SK-N-SH (cell line): ENCODE results near the gene DNAJC5. TPM values are rescaled to one million over a fixed set of nuclear protein-coding genes. Genes with fewer than 3 reads are reported as not detected.
A peak's percentile ranks its signal among the peaks of the same experiment; 100 is the strongest.

Experiments
- CTCF ChIA-PET: fragments of 300-600, 350-600 bp; formaldehyde crosslinking; extraction: SDS; loops from one replicate; lab custom pipeline; 2021; lab: Yijun Ruan, JAX
- POLR2A ChIA-PET: fragments of 350-600 bp; sonication (Branson Sonifier 250); formaldehyde crosslinking; extraction: SDS; loops from one replicate; lab custom pipeline; 2020; ENCODE audit warnings: antibody characterized with exemption, inconsistent platforms; lab: Yijun Ruan, JAX
- DNase-seq: peaks from one replicate; pipeline ENCODE4 v3.0.0; 2012
- H2AFZ ChIP-seq: fragments of 200-600 bp; sonication (generic); 2 replicates; pipeline ENCODE4 v1.8.1; 2016; ENCODE audit warnings: antibody characterized with exemption, mild to moderate bottlenecking, low read depth
- H3F3A ChIP-seq: fragments of 200-600 bp; sonication (generic); replicated peaks from 2 replicates; pipeline ENCODE3; 2016; ENCODE audit warnings: antibody characterized with exemption, mild to moderate bottlenecking; ENCODE audit not compliant: insufficient read depth
- H3K27ac ChIP-seq, 2 experiments: fragments of 200-500 bp in 1 of 2; fragments of 200-600 bp in 1 of 2; sonication (Bioruptor generic) in 1 of 2; sonication (generic), shearing (Covaris generic) in 1 of 2; 2 replicates each; pipeline versions ENCODE4 v1.5.1 to v1.6.1; 2014 to 2016; ENCODE audit warnings: low read depth in 2 of 2, inconsistent platforms in 1 of 2, low read length in 1 of 2, mild to moderate bottlenecking in 1 of 2, mixed read lengths in 1 of 2
- H3K27me3 ChIP-seq: fragments of 200-600 bp; sonication (generic), shearing (Covaris generic); 2 replicates; pipeline ENCODE4 v1.6.1; 2016; ENCODE audit warnings: mixed run types; ENCODE audit not compliant: insufficient read depth
- H3K36me3 ChIP-seq, 2 experiments: fragments of 200-500 bp in 1 of 2; fragments of 200-600 bp in 1 of 2; sonication (Bioruptor generic) in 1 of 2; sonication (generic) in 1 of 2; replicated peaks in 1 of 2; 2 replicates each; pipeline versions ENCODE3 to v1.5.1; 2014 to 2016; ENCODE audit warnings: low read length in 1 of 2, mild to moderate bottlenecking in 1 of 2; ENCODE audit not compliant: insufficient read depth in 2 of 2, control insufficient read depth in 1 of 2
- H3K4me1 ChIP-seq, 2 experiments: fragments of 200-500 bp in 1 of 2; fragments of 200-600 bp in 1 of 2; sonication (Bioruptor generic) in 1 of 2; sonication (generic), shearing (Covaris generic) in 1 of 2; 2 replicates each; pipeline versions ENCODE4 v1.5.1 to v1.6.1; 2014 to 2016; ENCODE audit warnings: low read depth in 1 of 2, low read length in 1 of 2, mixed run types in 1 of 2; ENCODE audit not compliant: insufficient read depth in 2 of 2, control insufficient read depth in 1 of 2
- H3K4me2 ChIP-seq: fragments of 200-600 bp; sonication (generic), shearing (Covaris generic); 2 replicates; pipeline ENCODE4 v1.6.1; 2017; ENCODE audit warnings: mixed run types
- H3K4me3 ChIP-seq, 2 experiments: fragments of 200-500 bp in 1 of 2; fragments of 200-600 bp in 1 of 2; sonication (Bioruptor generic) in 1 of 2; sonication (generic), shearing (Covaris generic) in 1 of 2; 2 replicates each; pipeline versions ENCODE4 v1.5.1 to v1.8.1; 2014 to 2016; ENCODE audit warnings: low read depth in 2 of 2, inconsistent platforms in 1 of 2, low read length in 1 of 2, mild to moderate bottlenecking in 1 of 2, mixed read lengths in 1 of 2, moderate library complexity in 1 of 2
- H3K79me2 ChIP-seq: fragments of 200-600 bp; sonication (generic); 2 replicates; pipeline ENCODE4 v1.8.1; 2017; ENCODE audit warnings: mild to moderate bottlenecking; ENCODE audit not compliant: insufficient read depth
- H3K9ac ChIP-seq: fragments of 200-600 bp; sonication (generic); 2 replicates; pipeline ENCODE4 v1.6.1; 2017; ENCODE audit warnings: mixed run types
- H3K9me2 ChIP-seq: fragments of 200-600 bp; sonication (generic); 2 replicates; pipeline ENCODE4 v1.6.1; 2017; ENCODE audit warnings: mixed run types
- H3K9me3 ChIP-seq: fragments of 200-600 bp; sonication (generic); 2 replicates; pipeline ENCODE4 v1.6.1; 2017; ENCODE audit warnings: mixed run types, mild to moderate bottlenecking, moderate library complexity
- H4K20me1 ChIP-seq: fragments of 200-600 bp; sonication (generic); 2 replicates; pipeline ENCODE4 v1.6.1; 2017; ENCODE audit warnings: mild to moderate bottlenecking, mixed run types; ENCODE audit not compliant: insufficient read depth
- CHD2 ChIP-seq: fragments of 150-350 bp; IDR thresholded peaks from 2 replicates; pipeline ENCODE4 v1.6.1; 2018; ENCODE audit warnings: low read length; ENCODE audit not compliant: partially characterized antibody
- ELF1 ChIP-seq: IDR thresholded peaks from 2 replicates; pipeline ENCODE4 v1.4.0; 2012
- FOXM1 ChIP-seq: IDR thresholded peaks from 2 replicates; pipeline ENCODE4 v1.4.0; 2012; ENCODE audit warnings: low read depth, mild to moderate bottlenecking
- GABPA ChIP-seq: IDR thresholded peaks from 2 replicates; pipeline ENCODE4 v1.4.0; 2012; ENCODE audit warnings: low read depth, mild to moderate bottlenecking
- RAD21 ChIP-seq: IDR thresholded peaks from 2 replicates; pipeline ENCODE4 v1.6.1; 2012; ENCODE audit warnings: mild to moderate bottlenecking, low read length
- RCOR1 ChIP-seq: fragments of 150-350 bp; IDR thresholded peaks from 2 replicates; pipeline ENCODE4 v1.6.1; 2017; ENCODE audit warnings: antibody characterized with exemption, low read length
- RXRA ChIP-seq: IDR thresholded peaks from 2 replicates; pipeline ENCODE4 v1.4.0; 2012; ENCODE audit warnings: low read depth, mild to moderate bottlenecking, borderline replicate concordance
- TAF1 ChIP-seq: IDR thresholded peaks from 2 replicates; pipeline ENCODE4 v1.6.1; 2012; ENCODE audit warnings: low read depth, mild to moderate bottlenecking, low read length, moderate library complexity, borderline replicate concordance
- TEAD4 ChIP-seq: IDR thresholded peaks from 2 replicates; pipeline ENCODE4 v1.4.0; 2012; ENCODE audit warnings: mild to moderate bottlenecking, borderline replicate concordance; ENCODE audit not compliant: insufficient read depth
- USF1 ChIP-seq: IDR thresholded peaks from 2 replicates; pipeline ENCODE4 v1.4.0; 2012; ENCODE audit warnings: low read depth, borderline replicate concordance
- YY1 ChIP-seq: IDR thresholded peaks from 2 replicates; pipeline ENCODE4 v1.4.0; 2012; ENCODE audit warnings: low read depth, mild to moderate bottlenecking
- ZBTB33 ChIP-seq: IDR thresholded peaks from 2 replicates; pipeline ENCODE4 v1.4.0; 2012; ENCODE audit warnings: low read depth, borderline replicate concordance
- WGBS: methylation state at CpG from one replicate; pipeline ENCODE4 v1.1.6; 2017; ENCODE audit warnings: low lambda C conversion rate; 5-methylcytosine and 5-hydroxymethylcytosine counted together
- polyA plus RNA-seq, 3 experiments: library from polyadenylated mRNA; depleted of rRNA; stranded (reverse); fragments of >200 nt; gene quantifications; 2 replicates each; pipeline ENCODE4 v1.2.3, GENCODE V29; 2012
- TF ChIP-seq, protein P1 (sequence below): IDR thresholded peaks from 2 replicates; pipeline ENCODE4 v1.4.0; 2012; ENCODE audit warnings: low read depth

Gene DNAJC5
- polyA plus RNA-seq, 1 of the 3 experiments (the other 2 are of a cell fraction), result 24.2 TPM

DNA sequence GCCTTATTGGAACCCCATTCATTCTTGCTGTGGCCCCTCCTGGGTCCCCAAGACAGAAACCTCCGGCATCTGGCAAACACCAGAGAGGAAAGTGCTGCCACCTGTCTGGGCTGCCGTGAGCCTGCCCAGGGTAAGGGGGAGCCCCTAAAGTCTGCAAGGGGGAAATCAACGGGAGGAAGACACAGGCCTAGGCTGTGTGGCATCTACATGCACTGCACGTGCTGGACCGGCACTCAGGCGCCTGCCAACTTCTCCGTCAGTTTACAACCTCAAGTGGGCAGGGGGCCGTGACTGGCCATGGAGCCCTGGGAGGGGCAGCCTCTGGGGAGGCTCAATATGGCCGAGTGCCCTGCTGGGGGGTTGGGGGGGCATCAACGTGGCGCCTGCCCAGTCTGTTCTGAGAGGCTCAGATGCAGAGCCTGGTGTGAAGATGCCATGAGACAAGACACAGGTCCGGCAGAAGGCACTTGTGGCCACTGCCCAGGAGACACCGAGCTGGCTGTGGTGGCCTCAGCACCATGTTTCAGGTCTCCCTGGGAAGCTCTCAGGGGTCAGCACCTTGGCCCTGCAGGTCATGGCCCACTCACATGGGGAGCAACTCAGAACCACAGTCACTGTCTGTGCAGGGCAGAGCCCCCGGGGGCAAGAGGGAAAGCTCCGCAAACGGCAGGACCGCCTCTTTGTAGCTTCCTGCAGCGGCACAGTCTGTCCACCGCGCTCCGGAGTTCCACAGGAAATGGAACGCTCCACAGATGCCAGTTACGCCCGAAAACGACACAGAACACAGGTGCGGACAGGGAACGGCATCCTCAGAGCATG lies 52.9 kb downstream of the DNAJC5 start:
- TF ChIP-seq ELF1 (no peak), TEAD4 (no peak), USF1 (no peak), RAD21 (no peak), CHD2 (no peak), GABPA (no peak), RXRA (no peak), RCOR1 (no peak)
- TF ChIP-seq, protein P1, sequence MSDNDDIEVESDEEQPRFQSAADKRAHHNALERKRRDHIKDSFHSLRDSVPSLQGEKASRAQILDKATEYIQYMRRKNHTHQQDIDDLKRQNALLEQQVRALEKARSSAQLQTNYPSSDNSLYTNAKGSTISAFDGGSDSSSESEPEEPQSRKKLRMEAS, result no peak
- H3K4me2 ChIP-seq, result peak overlapping the region; percentile 15; the same call in 1 of the 2 replicates
- H3F3A ChIP-seq, result peaks cover 25% of the 10 kb centered on the region
- no peaks in the 10 kb centered on the region for H3K9me3 ChIP-seq
- peaks cover 14 to 47% of the 10 kb centered on the region in 2 experiments; a peak in 3 of 4 replicates for H3K4me1 ChIP-seq
- no peaks in the 10 kb centered on the region for H3K9me2 ChIP-seq
- peaks cover 94% of the 10 kb centered on the region for H4K20me1 ChIP-seq
- H3K9ac ChIP-seq, result no peak overlapping the region
- H3K79me2 ChIP-seq, result peaks cover 60% of the 10 kb centered on the region
- 61% methylated on average over 10 of the region's 27 CpGs for WGBS
- peak overlapping the region in 1 of 2 experiments; percentile 81; a peak in 2 of 4 replicates for H3K27ac ChIP-seq
- no peak overlapping the region for H2AFZ ChIP-seq
- no peaks in the 10 kb centered on the region for H3K27me3 ChIP-seq
- CTCF ChIA-PET, result no interaction called here
- POLR2A ChIA-PET, result no interaction called here
- DNase-seq, result no peak
- H3K36me3 ChIP-seq, result peaks cover 0 to 27% of the 10 kb centered on the region in 2 experiments
- no peak overlapping the region; a peak in 1 of 4 replicates for H3K4me3 ChIP-seq

GRCh38 chr20:63950701-63951397 lies 55.9 kb downstream of the DNAJC5 start:
- peaks cover 90% of the 10 kb centered on the region for H3K79me2 ChIP-seq
- H2AFZ ChIP-seq, result no peak overlapping the region
- no peak for TF ChIP-seq YY1
- no peak for TF ChIP-seq FOXM1
- no peak for TF ChIP-seq RXRA
- TF ChIP-seq TAF1, result no peak
- no peak for TF ChIP-seq ZBTB33
- TF ChIP-seq, all 33 proteins: peak for 0
- Histone ChIP-seq H3K9me3 (no peaks in the 10 kb centered on the region), H3K4me2 (no peak overlapping the region), H3K9me2 (no peaks in the 10 kb centered on the region), H3K36me3 (peaks cover 0 to 3% of the 10 kb centered on the region in 2 experiments), H3K27ac (peak overlapping the region in 1 of 2 experiments; percentile 81; a peak in 3 of 4 replicates), H3K4me1 (peaks cover 19 to 59% of the 10 kb centered on the region in 2 experiments; a peak in 3 of 4 replicates), H4K20me1 (peaks cover 89% of the 10 kb centered on the region), H3K27me3 (no peaks in the 10 kb centered on the region), H3F3A (peaks cover 23% of the 10 kb centered on the region), H3K4me3 (no peak overlapping the region), H3K9ac (no peak overlapping the region)
- ChIA-PET CTCF (interaction anchor here (1.4 to 2.1 kb wide), 4 partner anchors 23 to 413 kb away, joined by 4 to 13 read pairs (median 10); partner anchors contain the start of gene PTK6), POLR2A (no interaction called here)
- 90% methylated on average over 4 of the region's 20 CpGs for WGBS
- DNase-seq, result no peak
